Kidney (tissue), 14 donors: ENCODE results near the gene KDM8. TPM values are rescaled to one million over a fixed set of nuclear protein-coding genes. Genes with fewer than 3 reads are reported as not detected.

Source experiments
- DNase-seq, 5 donors: peaks; one replicate each; pipeline ENCODE4 v3.0.0-alpha.2; 2013 to 2020
- FAIRE-seq: peaks from 2 replicates; lab custom pipeline; 2012; peaks lifted over from hg19 to GRCh38; lab: Jason Lieb, UNC
- H3K27ac ChIP-seq, 2 donors: one replicate each; pipeline ENCODE4 v1.7.0; 2013; ENCODE audit warnings: low read depth in 2 of 2, low read length in 2 of 2, inconsistent platforms in 1 of 2
- H3K27me3 ChIP-seq: one replicate; pipeline ENCODE4 v1.7.1; 2013; ENCODE audit warnings: low read length, inconsistent platforms; ENCODE audit not compliant: control insufficient read depth, insufficient read depth
- H3K36me3 ChIP-seq, 3 donors: one replicate each; pipeline versions ENCODE4 v1.7.0 to v1.7.1; 2013; ENCODE audit warnings: low read length in 3 of 3, control low read depth in 1 of 3, inconsistent platforms in 1 of 3; ENCODE audit not compliant: insufficient read depth in 3 of 3, control insufficient read depth in 2 of 3
- H3K4me1 ChIP-seq, 3 donors: one replicate each; pipeline versions ENCODE4 v1.7.0 to v1.7.1; 2013; ENCODE audit warnings: low read length in 3 of 3, inconsistent platforms in 1 of 3, low read depth in 1 of 3; ENCODE audit not compliant: control insufficient read depth in 2 of 3, insufficient read depth in 2 of 3
- H3K4me3 ChIP-seq, 3 donors: one replicate each; pipeline versions ENCODE4 v1.7.0 to v1.8.1; 2013; ENCODE audit warnings: low read length in 3 of 3, control low read depth in 1 of 3, inconsistent platforms in 1 of 3
- H3K9ac ChIP-seq, 3 donors: one replicate each; pipeline versions ENCODE4 v1.7.0 to v1.7.1; 2013; ENCODE audit warnings: low read length in 3 of 3, control low read depth in 1 of 3, inconsistent platforms in 1 of 3
- H3K9me3 ChIP-seq, 3 donors: one replicate each; pipeline versions ENCODE4 v1.7.0 to v1.7.1; 2013; ENCODE audit warnings: low read length in 3 of 3, control low read depth in 1 of 3, inconsistent platforms in 1 of 3; ENCODE audit not compliant: control insufficient read depth in 2 of 3, insufficient read depth in 1 of 3
- intact Hi-C: fragments of 100-400 bp; cut with DNase I; formaldehyde crosslinking; loops from one replicate; pipeline ENCODE4 v1.11.1; 2022
- polyA plus RNA-seq: library from polyadenylated mRNA; stranded (reverse); fragments of 350-450 nt; fragmentation: Illumina TruSeq; extraction: RNeasy Lipid Tissue Mini Kit (QIAGEN cat#74804); gene quantifications from one replicate; pipeline ENCODE4 v1.2.3, GENCODE V29; 2014; ENCODE audit warnings: low read depth, low replicate concordance; ENCODE audit not compliant: insufficient read depth
- total RNA-seq: library from RNA; stranded (reverse); fragmentation: NEBNext Ultra II Directional; extraction: Animal tissue kit (Norgen Biotek cat#: 25700); gene quantifications from one replicate; pipeline ENCODE4 v1.2.1, GENCODE V29; 2021
- TF ChIP-seq, protein P1 (sequence below): IDR thresholded peaks from 3 replicates; pipeline ENCODE4 v1.5.1; 2012; ENCODE audit warnings: mild to moderate bottlenecking, moderate library complexity, borderline replicate concordance; ENCODE audit not compliant: insufficient read depth; ENCODE audit errors: extremely low read depth
- donor health status: control.
- donor health status: control.
- donor health status: control.
- donor health status: control.
- donor health status: control.
- donor health status: DM: yes; HTN: yes; CAD: no.
- donor health status: Normal renal cell carcinoma (clear cell type).

KDM8 gene
- total and polyA plus RNA-seq, 2 donors from 2014 or later, result 6.3 to 8.5 TPM

DNA sequence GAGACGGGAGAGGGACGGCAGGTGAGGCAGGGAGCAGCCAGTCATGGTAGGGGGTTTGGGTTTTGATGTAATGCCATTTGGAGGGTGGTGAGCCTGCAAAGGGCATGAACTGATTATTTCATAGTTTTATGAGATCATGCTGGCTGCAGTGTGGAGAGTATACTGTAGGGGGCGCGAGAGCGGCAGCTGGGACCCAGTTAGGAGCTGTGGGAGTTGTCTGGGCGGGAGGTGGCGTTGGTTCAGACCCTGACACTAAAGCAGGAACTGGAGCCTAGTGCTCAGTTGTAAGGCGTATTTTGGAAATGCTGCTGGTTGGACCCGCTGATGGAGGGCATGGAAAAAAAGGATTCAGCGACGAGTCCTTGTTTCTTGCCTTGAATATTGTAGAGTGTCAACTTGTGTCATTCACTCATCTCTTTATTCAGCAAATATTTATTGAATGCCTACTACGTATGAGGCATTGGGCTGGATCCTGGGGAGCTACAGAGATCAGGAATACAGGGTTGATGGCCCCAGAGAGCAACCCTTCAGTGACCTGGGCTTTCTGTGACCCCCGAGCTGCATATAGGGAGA, 23.7 kb upstream of the KDM8 start:
- Histone ChIP-seq H3K36me3 (no peaks in the 10 kb centered on the region), H3K4me1 (peaks cover 0 to 2% (median 0%) of the 10 kb centered on the region in 3 donors), H3K9ac (no peak overlapping the region), H3K27ac (no peak overlapping the region), H3K27me3 (no peaks in the 10 kb centered on the region), H3K9me3 (peaks cover 0 to 5% (median 0%) of the 10 kb centered on the region in 3 donors), H3K4me3 (no peak overlapping the region)
- intact Hi-C loops, result loop anchor here (10.0 kb wide), 2 partner anchors 185 to 275 kb away; no protein-coding TSS in a partner anchor
- TF ChIP-seq, protein P1, sequence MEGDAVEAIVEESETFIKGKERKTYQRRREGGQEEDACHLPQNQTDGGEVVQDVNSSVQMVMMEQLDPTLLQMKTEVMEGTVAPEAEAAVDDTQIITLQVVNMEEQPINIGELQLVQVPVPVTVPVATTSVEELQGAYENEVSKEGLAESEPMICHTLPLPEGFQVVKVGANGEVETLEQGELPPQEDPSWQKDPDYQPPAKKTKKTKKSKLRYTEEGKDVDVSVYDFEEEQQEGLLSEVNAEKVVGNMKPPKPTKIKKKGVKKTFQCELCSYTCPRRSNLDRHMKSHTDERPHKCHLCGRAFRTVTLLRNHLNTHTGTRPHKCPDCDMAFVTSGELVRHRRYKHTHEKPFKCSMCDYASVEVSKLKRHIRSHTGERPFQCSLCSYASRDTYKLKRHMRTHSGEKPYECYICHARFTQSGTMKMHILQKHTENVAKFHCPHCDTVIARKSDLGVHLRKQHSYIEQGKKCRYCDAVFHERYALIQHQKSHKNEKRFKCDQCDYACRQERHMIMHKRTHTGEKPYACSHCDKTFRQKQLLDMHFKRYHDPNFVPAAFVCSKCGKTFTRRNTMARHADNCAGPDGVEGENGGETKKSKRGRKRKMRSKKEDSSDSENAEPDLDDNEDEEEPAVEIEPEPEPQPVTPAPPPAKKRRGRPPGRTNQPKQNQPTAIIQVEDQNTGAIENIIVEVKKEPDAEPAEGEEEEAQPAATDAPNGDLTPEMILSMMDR, result peak; percentile 80
- FAIRE-seq (no peak), DNase-seq (peak; percentile 71 to 92 (median 82))

DNA sequence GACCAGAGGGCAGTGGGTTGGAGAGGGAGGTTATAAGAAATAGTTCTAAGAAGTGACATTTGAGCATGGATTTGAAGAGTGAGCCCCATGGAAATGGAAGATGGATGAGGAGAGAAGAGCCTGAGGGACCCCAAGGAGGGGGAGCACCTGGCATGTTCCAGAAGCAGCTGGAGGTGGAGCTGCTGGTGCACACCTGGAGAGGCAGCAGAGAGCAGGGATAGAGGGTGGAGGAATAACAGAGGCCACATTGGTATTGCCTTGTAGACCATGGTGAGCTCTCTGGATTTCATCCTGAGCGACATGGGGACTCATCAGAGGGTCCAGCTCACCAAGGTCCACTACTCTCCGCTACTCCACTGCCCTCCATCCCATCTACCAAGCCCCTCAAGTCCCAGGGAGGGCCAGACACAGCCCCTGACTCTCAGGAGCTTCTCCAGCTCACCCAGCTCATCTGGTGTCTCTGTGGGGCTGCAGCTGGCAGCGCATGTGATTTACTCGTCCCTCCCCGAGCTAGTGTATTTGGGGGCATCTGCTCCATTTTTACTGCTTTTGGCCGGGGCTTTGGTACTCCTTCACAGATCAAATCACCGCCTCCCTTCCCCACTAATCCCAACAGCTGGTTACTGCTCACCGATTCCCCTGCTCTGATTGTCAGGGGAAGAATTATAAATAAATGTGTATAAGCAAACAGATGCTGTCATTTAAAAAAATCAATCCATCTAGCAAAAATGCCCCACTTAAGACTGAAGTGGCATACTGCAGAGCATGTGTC, 22.1 kb upstream of the KDM8 start:
- intact Hi-C loops, result no loop called here
- no peaks in the 10 kb centered on the region for H3K27me3 ChIP-seq
- TF ChIP-seq, protein P1, result no peak
- H3K9ac ChIP-seq, result no peak overlapping the region
- no peak overlapping the region for H3K4me3 ChIP-seq
- H3K4me1 ChIP-seq, result peaks cover 0 to 2% (median 0%) of the 10 kb centered on the region in 3 donors
- DNase-seq (no peak), FAIRE-seq (no peak)
- H3K9me3 ChIP-seq, result peaks cover 0 to 5% (median 0%) of the 10 kb centered on the region in 3 donors
- no peak overlapping the region for H3K27ac ChIP-seq
- H3K36me3 ChIP-seq, result no peaks in the 10 kb centered on the region

DNA sequence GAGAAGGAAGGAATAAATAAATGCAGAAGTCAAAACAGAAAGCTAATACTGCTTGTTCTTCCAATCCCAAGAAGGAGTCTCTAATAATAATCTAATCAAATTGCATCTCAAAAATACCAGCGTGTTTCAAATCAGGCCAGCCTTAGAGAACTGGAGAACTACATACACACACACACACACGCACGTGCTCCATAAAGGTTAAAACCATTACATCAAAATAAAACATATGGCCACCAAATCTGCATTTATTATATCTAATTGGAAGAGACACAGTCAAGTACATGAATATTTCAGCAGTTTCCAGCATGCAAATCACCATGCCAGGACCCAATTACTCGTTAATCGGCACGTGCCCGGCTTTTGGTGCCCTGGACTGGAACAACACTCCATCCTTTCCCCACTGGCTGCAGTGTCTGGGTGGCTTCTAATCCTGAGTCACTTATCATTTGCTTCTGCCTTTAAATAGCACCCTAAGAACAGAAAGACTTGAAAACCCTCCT, 20.4 kb upstream of the KDM8 start:
- peaks cover 0 to 5% (median 0%) of the 10 kb centered on the region in 3 donors for H3K9me3 ChIP-seq
- no peak for DNase-seq
- H3K27me3 ChIP-seq, result no peaks in the 10 kb centered on the region
- H3K27ac ChIP-seq, result no peak overlapping the region
- intact Hi-C loops, result no loop called here
- no peaks in the 10 kb centered on the region for H3K36me3 ChIP-seq
- FAIRE-seq, result no peak
- peaks cover 0 to 2% (median 0%) of the 10 kb centered on the region in 3 donors for H3K4me1 ChIP-seq
- TF ChIP-seq, protein P1, result no peak
- no peak overlapping the region for H3K4me3 ChIP-seq
- no peak overlapping the region for H3K9ac ChIP-seq
